HL-60 (cell line): ENCODE data around the gene CAMK1D.

ENCODE experiments used
- DNase-seq, 2 experiments: peaks; one replicate each; pipeline ENCODE4 v3.0.0-alpha.2; 2010 to 2020; ENCODE audit warnings: low read depth in 1 of 2, low spot score in 1 of 2
- H3K27ac ChIP-seq: fragments of 250-450 bp; sonication (Bioruptor Pico); replicated peaks from 2 replicates; pipeline ENCODE4 v1.5.1; 2020; ENCODE audit warnings: mild to moderate bottlenecking, moderate library complexity
- H3K27me3 ChIP-seq: fragments of 250-450 bp; sonication (Bioruptor Pico); 2 replicates; pipeline ENCODE4 v1.5.1; 2021; ENCODE audit warnings: mild to moderate bottlenecking, moderate library complexity; ENCODE audit not compliant: insufficient read depth, poor library complexity, severe bottlenecking
- H3K4me3 ChIP-seq: replicated peaks from 2 replicates; pipeline ENCODE4 v1.5.1; 2011; ENCODE audit warnings: mild to moderate bottlenecking, control low read depth, low read length; ENCODE audit not compliant: insufficient read depth
- GABPA ChIP-seq: IDR thresholded peaks from 2 replicates; pipeline ENCODE4 v1.6.1; 2012; ENCODE audit warnings: low read depth
- POLR2AphosphoS5 ChIP-seq: IDR thresholded peaks from 2 replicates; pipeline ENCODE4 v1.6.1; 2012; ENCODE audit warnings: low read depth
- SPI1 ChIP-seq: IDR thresholded peaks from 2 replicates; pipeline ENCODE4 v1.6.1; 2012; ENCODE audit warnings: low read depth, mild to moderate bottlenecking, borderline replicate concordance
- TF ChIP-seq, protein P1 (sequence below): IDR thresholded peaks from one replicate; pipeline ENCODE4 v1.5.1; 2011; ENCODE audit warnings: low read length, control low read depth, inconsistent platforms; ENCODE audit not compliant: insufficient read depth
- TF ChIP-seq, protein P2 (sequence below): IDR thresholded peaks from 2 replicates; pipeline ENCODE4 v1.6.1; 2012; ENCODE audit warnings: low read depth; ENCODE audit not compliant: insufficient replicate concordance

The CAMK1D gene

DNA sequence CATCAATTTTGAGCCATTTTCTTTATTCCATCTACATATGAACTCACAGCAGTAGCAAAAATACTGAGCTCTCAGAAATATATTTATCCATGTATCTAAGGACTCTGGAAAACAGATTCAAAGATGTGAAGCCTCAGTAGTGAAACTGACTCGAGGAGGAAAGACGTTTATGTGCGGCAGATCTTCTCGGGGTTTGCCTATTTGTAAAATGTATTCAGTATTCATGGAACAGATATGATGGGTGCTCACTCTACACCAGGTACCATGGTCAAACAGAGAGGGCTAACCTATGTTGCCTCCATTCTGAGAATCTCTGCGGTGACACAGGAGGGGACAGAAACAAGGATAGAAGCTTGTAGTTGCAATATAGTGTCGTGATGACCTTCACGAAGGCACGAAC, 93.7 kb downstream of the CAMK1D start:
- H3K27me3 ChIP-seq, result no peaks in the 10 kb centered on the region
- TF ChIP-seq, protein P1, sequence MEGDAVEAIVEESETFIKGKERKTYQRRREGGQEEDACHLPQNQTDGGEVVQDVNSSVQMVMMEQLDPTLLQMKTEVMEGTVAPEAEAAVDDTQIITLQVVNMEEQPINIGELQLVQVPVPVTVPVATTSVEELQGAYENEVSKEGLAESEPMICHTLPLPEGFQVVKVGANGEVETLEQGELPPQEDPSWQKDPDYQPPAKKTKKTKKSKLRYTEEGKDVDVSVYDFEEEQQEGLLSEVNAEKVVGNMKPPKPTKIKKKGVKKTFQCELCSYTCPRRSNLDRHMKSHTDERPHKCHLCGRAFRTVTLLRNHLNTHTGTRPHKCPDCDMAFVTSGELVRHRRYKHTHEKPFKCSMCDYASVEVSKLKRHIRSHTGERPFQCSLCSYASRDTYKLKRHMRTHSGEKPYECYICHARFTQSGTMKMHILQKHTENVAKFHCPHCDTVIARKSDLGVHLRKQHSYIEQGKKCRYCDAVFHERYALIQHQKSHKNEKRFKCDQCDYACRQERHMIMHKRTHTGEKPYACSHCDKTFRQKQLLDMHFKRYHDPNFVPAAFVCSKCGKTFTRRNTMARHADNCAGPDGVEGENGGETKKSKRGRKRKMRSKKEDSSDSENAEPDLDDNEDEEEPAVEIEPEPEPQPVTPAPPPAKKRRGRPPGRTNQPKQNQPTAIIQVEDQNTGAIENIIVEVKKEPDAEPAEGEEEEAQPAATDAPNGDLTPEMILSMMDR, result no peak
- TF ChIP-seq, protein P2, sequence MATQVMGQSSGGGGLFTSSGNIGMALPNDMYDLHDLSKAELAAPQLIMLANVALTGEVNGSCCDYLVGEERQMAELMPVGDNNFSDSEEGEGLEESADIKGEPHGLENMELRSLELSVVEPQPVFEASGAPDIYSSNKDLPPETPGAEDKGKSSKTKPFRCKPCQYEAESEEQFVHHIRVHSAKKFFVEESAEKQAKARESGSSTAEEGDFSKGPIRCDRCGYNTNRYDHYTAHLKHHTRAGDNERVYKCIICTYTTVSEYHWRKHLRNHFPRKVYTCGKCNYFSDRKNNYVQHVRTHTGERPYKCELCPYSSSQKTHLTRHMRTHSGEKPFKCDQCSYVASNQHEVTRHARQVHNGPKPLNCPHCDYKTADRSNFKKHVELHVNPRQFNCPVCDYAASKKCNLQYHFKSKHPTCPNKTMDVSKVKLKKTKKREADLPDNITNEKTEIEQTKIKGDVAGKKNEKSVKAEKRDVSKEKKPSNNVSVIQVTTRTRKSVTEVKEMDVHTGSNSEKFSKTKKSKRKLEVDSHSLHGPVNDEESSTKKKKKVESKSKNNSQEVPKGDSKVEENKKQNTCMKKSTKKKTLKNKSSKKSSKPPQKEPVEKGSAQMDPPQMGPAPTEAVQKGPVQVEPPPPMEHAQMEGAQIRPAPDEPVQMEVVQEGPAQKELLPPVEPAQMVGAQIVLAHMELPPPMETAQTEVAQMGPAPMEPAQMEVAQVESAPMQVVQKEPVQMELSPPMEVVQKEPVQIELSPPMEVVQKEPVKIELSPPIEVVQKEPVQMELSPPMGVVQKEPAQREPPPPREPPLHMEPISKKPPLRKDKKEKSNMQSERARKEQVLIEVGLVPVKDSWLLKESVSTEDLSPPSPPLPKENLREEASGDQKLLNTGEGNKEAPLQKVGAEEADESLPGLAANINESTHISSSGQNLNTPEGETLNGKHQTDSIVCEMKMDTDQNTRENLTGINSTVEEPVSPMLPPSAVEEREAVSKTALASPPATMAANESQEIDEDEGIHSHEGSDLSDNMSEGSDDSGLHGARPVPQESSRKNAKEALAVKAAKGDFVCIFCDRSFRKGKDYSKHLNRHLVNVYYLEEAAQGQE, result no peak
- no peak for TF ChIP-seq SPI1
- no peak for TF ChIP-seq POLR2AphosphoS5
- no peak for TF ChIP-seq GABPA
- H3K27ac ChIP-seq, result no peak overlapping the region
- H3K4me3 ChIP-seq, result no peak overlapping the region
- DNase-seq, result no peak

DNA sequence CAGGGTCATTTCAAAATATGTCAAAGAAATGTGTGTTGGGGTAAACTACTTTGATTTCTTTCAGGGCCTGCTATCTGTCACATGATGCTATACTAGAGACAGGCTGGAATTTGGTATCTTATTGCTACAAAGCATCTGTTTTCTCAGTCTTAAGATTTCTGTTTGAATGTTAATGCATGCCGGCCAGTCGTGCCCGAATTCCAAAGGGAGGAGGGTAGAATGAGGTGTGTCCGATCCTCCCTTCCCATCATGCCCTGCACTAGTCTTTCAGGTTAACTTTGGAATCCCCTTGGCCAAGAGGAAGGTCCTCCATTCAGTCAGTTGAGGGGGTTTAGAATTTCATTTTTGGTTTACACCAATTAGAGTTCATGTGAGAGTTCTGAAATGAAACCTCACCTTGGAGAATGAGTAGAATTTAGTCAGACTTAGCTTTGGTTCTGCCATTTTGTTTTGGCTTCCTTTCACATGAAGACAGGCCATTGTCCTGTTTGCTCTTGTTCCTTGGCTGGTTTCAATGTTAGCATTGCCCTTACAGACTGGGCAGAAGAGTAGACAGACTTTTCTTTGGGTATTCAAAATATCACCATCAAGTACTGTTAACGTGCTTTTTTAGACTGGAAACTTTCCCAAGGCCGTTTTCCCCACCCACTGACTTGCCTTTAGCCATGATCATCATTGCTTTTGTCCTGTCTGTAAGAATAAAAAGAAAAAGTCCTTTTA, 95.8 kb downstream of the CAMK1D start:
- DNase-seq, result no peak
- Histone ChIP-seq H3K27ac (no peak overlapping the region), H3K4me3 (no peak overlapping the region), H3K27me3 (no peaks in the 10 kb centered on the region)
- TF ChIP-seq POLR2AphosphoS5 (no peak), GABPA (no peak), SPI1 (no peak)

DNA sequence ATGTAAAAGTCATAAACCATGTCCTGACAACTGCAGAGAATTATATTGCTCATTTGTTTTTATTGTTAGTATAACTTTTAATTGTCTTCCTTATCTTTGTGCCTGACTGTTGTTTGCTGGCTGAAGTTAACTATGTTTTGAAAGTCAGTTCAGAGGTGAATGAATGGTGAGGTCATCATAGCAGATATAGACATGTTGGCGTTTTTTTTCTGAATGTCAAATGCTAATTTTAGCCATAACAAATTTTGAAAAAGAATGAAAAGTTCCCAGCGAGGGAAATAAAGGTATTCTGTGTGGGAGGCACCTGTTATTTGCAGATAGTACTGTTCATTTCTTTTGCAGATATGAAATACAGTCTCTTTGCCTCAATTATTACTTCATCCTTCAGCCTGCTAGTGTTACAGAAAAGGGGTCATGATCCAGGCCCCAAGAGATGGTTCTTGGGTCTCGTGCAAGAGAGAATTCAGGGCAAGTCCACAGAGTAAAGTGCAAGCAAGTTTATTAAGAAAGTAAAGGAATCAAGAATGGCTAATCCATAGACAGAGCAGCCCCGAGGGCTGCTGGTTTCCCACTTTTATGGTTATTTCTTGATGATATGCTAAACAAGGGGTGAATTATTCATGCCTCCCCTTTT, 96.5 kb downstream of the CAMK1D start:
- Histone ChIP-seq H3K27me3 (no peaks in the 10 kb centered on the region), H3K4me3 (no peak overlapping the region), H3K27ac (no peak overlapping the region)
- TF ChIP-seq, protein P2, result no peak
- TF ChIP-seq POLR2AphosphoS5 (no peak), SPI1 (no peak), GABPA (no peak)
- TF ChIP-seq, protein P1, result no peak
- no peak for DNase-seq

DNA sequence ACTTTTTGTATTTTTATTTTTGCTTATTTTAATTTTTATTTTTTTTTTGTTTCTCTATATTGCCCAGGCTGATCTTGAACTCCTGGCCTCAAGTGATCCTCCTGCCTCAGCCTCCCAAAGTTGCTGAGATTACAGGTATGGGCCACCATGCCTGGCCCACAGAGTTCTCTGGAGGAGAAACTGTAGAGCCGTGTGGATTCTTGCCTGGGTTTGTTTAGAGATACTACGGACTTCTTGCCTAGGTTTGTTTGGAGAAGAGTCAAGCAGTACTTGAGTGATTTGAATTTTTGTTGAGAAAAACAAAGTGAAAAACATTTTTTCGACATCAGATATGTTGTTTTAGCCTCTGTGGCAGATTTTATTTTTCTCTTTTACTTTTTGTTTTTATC, 99.0 kb downstream of the CAMK1D start:
- H3K4me3 ChIP-seq, result no peak overlapping the region
- H3K27ac ChIP-seq, result no peak overlapping the region
- no peaks in the 10 kb centered on the region for H3K27me3 ChIP-seq
- TF ChIP-seq GABPA (no peak), POLR2AphosphoS5 (no peak), SPI1 (no peak)
- TF ChIP-seq, protein P1, result no peak
- TF ChIP-seq, protein P2, result no peak
- DNase-seq, result no peak
